ENCODE data around the gene TOMM6. TPM values are rescaled to one million over a fixed set of nuclear protein-coding genes. Genes with fewer than 3 reads are reported as not detected.
A peak's percentile ranks its signal among the peaks of the same experiment; 100 is the strongest.

The TOMM6 gene
- polyA plus RNA-seq, result 100 to 1,000 TPM; 179 to 226 TPM

DNA sequence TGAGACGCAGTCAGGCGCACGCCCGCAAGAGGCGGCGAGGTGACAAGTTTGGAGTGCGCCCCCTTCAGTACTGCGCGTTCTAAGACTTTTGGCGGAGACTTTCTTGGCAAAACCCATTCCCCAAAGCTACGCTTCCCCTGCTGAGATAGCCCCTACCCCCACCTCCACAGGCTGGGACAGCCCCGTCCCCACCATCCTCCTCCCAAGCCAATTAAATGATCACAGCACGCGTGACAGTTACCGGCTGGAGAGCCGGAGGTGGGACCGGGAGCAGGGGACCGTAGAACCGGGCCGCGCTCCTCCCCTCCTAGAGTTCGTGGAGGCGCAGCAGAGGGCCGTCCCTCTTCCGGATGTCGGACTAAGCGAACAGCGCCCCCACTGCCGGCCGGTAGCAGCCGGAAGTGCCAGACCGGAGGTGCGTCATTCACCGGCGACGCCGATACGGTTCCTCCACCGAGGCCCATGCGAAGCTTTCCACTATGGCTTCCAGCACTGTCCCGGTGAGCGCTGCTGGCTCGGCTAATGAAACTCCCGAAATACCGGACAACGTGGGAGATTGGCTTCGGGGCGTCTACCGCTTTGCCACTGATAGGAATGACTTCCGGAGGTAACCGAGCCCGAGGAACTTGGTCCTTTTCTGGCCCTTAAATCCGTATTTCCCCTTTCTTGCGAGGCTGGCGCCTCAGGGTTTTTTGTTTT lies at the start of gene TOMM6:
TOMM6 (plus strand) TSS at position 476 of the 699 bp plus-strand sequence; CDS start at position 480, 4 bp downstream.
- Histone ChIP-seq H3K4me3 (ENCODE audit: low read depth in 1 of 2, low read length in 2 of 2) (peak within 1 kb of the TSS; percentile 66 to 94), H3K9me3 (ENCODE audit: control insufficient read depth in 2 of 2, insufficient read depth in 1 of 2, low read depth in 1 of 2, low read length in 1 of 2) (no peaks in the 10 kb centered on the region), H3K27me3 (ENCODE audit: control insufficient read depth in 1 of 2, insufficient read depth in 2 of 2, low read length in 2 of 2) (no peaks in the 10 kb centered on the region), H3K27ac (ENCODE audit: low read depth in 2 of 2, low read length in 1 of 2) (peak within 1 kb of the TSS; percentile 97 to 99), H3K36me3 (ENCODE audit: control insufficient read depth in 2 of 2, insufficient read depth in 2 of 2, low read length in 1 of 2) (peaks cover 3 to 16% of the 10 kb centered on the region in 2 donors), H3K4me1 (ENCODE audit: control insufficient read depth in 2 of 2, insufficient read depth in 2 of 2, low read length in 1 of 2) (peaks cover 0 to 21% of the 10 kb centered on the region in 2 donors)
- WGBS, 2 donors, result 0 to 1% methylated on average over 55 of the region's 55 CpGs

DNA sequence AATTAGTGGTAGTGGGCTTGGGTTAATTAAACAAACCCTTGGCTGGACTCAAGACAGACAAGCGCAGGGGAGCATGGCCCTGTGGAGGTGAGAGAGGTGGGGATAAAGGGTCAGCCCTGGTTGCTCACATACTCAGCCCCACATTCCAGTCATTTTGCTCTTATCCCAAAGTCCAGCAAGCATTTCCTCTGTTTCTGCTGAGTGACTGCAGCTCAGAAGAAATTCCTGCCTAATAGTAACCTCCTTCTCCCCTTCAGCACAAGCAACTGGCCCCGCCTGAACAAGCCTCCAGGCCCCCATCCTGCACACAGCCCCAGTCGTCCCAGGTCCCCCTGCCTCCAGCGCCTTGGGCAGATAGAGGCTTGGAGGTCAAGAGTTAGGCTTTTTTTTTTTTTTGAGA lies 48.5 kb upstream of the TOMM6 start:
- H3K27me3 ChIP-seq (ENCODE audit: control insufficient read depth in 1 of 2, insufficient read depth in 2 of 2, low read length in 2 of 2), result no peaks in the 10 kb centered on the region
- no peaks in the 10 kb centered on the region for H3K36me3 ChIP-seq (ENCODE audit: control insufficient read depth in 2 of 2, insufficient read depth in 2 of 2, low read length in 1 of 2)
- 85 to 89% methylated on average over 4 of the region's 4 CpGs for WGBS, 2 donors
- H3K27ac ChIP-seq (ENCODE audit: low read depth in 2 of 2, low read length in 1 of 2), result no peak overlapping the region
- peaks cover 0 to 3% of the 10 kb centered on the region in 2 donors for H3K4me1 ChIP-seq (ENCODE audit: control insufficient read depth in 2 of 2, insufficient read depth in 2 of 2, low read length in 1 of 2)
- no peaks in the 10 kb centered on the region for H3K9me3 ChIP-seq (ENCODE audit: control insufficient read depth in 2 of 2, insufficient read depth in 1 of 2, low read depth in 1 of 2, low read length in 1 of 2)
- no peak overlapping the region for H3K4me3 ChIP-seq (ENCODE audit: low read depth in 1 of 2, low read length in 2 of 2)

GRCh38 chr6:41740366-41741162 lies 46.9 kb upstream of the TOMM6 start:
- Histone ChIP-seq H3K4me3 (ENCODE audit: low read depth in 1 of 2, low read length in 2 of 2) (no peak overlapping the region), H3K4me1 (ENCODE audit: control insufficient read depth in 2 of 2, insufficient read depth in 2 of 2, low read length in 1 of 2) (peaks cover 0 to 3% of the 10 kb centered on the region in 2 donors), H3K27me3 (ENCODE audit: control insufficient read depth in 1 of 2, insufficient read depth in 2 of 2, low read length in 2 of 2) (no peaks in the 10 kb centered on the region), H3K9me3 (ENCODE audit: control insufficient read depth in 2 of 2, insufficient read depth in 1 of 2, low read depth in 1 of 2, low read length in 1 of 2) (no peaks in the 10 kb centered on the region), H3K27ac (ENCODE audit: low read depth in 2 of 2, low read length in 1 of 2) (no peak overlapping the region), H3K36me3 (ENCODE audit: control insufficient read depth in 2 of 2, insufficient read depth in 2 of 2, low read length in 1 of 2) (no peaks in the 10 kb centered on the region)
- 83 to 84% methylated on average over 13 of the region's 13 CpGs for WGBS, 2 donors

GRCh38 chr6:41741625-41742490 lies 45.6 kb upstream of the TOMM6 start:
- Histone ChIP-seq H3K36me3 (ENCODE audit: control insufficient read depth in 2 of 2, insufficient read depth in 2 of 2, low read length in 1 of 2) (no peaks in the 10 kb centered on the region), H3K27ac (ENCODE audit: low read depth in 2 of 2, low read length in 1 of 2) (no peak overlapping the region), H3K4me3 (ENCODE audit: low read depth in 1 of 2, low read length in 2 of 2) (no peak overlapping the region), H3K4me1 (ENCODE audit: control insufficient read depth in 2 of 2, insufficient read depth in 2 of 2, low read length in 1 of 2) (no peaks in the 10 kb centered on the region), H3K9me3 (ENCODE audit: control insufficient read depth in 2 of 2, insufficient read depth in 1 of 2, low read depth in 1 of 2, low read length in 1 of 2) (no peaks in the 10 kb centered on the region), H3K27me3 (ENCODE audit: control insufficient read depth in 1 of 2, insufficient read depth in 2 of 2, low read length in 2 of 2) (no peaks in the 10 kb centered on the region)
- 81 to 87% methylated on average over 20 of the region's 20 CpGs for WGBS, 2 donors

DNA sequence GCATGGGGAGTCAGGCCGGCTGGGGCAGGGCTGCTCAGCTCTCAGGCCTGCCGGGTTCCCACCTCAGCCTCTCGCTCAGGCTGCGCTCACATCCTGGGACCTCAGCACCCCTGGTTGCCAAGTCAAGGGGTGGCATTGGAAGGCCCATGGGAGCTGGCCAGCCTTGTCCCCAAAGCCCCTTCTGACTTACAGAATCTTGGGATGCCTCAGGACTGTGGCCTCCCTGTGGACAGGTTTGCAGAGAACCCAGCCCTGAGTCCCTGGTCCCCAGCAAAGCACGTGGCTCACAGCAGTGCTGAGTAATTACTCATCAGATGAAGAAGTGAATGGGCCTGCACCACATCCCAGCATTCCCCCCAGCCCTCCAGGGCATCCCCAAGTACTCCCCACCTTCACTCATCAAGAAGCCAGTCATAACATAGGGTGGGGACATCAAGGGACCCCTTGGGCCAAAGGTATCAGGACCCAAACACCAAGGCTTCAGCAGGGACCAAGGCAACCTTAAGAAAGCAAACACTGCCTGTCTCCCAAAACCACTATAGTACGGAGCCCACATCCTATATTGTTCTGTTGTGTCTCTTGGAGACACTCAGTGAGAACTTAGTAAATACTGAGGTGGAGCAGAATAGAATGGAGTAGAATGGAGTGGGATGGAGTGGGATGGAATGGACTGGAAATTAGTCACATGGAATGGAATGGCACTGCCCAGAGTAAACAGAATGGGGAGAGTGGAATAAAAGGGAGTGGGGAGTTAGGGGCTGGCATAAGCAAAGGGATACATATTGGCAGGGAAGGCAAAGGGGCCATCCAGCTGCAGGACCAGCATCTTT lies 43.9 kb upstream of the TOMM6 start:
- no peaks in the 10 kb centered on the region for H3K4me1 ChIP-seq (ENCODE audit: control insufficient read depth in 2 of 2, insufficient read depth in 2 of 2, low read length in 1 of 2)
- no peaks in the 10 kb centered on the region for H3K27me3 ChIP-seq (ENCODE audit: control insufficient read depth in 1 of 2, insufficient read depth in 2 of 2, low read length in 2 of 2)
- no peaks in the 10 kb centered on the region for H3K36me3 ChIP-seq (ENCODE audit: control insufficient read depth in 2 of 2, insufficient read depth in 2 of 2, low read length in 1 of 2)
- WGBS, 2 donors, result 89 to 93% methylated on average over 6 of the region's 6 CpGs
- no peaks in the 10 kb centered on the region for H3K9me3 ChIP-seq (ENCODE audit: control insufficient read depth in 2 of 2, insufficient read depth in 1 of 2, low read depth in 1 of 2, low read length in 1 of 2)
- H3K27ac ChIP-seq (ENCODE audit: low read depth in 2 of 2, low read length in 1 of 2), result no peak overlapping the region
- H3K4me3 ChIP-seq (ENCODE audit: low read depth in 1 of 2, low read length in 2 of 2), result no peak overlapping the region

GRCh38 chr6:41744236-41744787 lies 43.2 kb upstream of the TOMM6 start:
- Histone ChIP-seq H3K4me1 (ENCODE audit: control insufficient read depth in 2 of 2, insufficient read depth in 2 of 2, low read length in 1 of 2) (no peaks in the 10 kb centered on the region), H3K27me3 (ENCODE audit: control insufficient read depth in 1 of 2, insufficient read depth in 2 of 2, low read length in 2 of 2) (no peaks in the 10 kb centered on the region), H3K9me3 (ENCODE audit: control insufficient read depth in 2 of 2, insufficient read depth in 1 of 2, low read depth in 1 of 2, low read length in 1 of 2) (no peaks in the 10 kb centered on the region), H3K36me3 (ENCODE audit: control insufficient read depth in 2 of 2, insufficient read depth in 2 of 2, low read length in 1 of 2) (no peaks in the 10 kb centered on the region), H3K27ac (ENCODE audit: low read depth in 2 of 2, low read length in 1 of 2) (no peak overlapping the region), H3K4me3 (ENCODE audit: low read depth in 1 of 2, low read length in 2 of 2) (no peak overlapping the region)
- WGBS, 2 donors, result 88 to 89% methylated on average over 7 of the region's 7 CpGs

GRCh38 chr6:41746107-41746506 lies 41.4 kb upstream of the TOMM6 start:
- Histone ChIP-seq H3K36me3 (ENCODE audit: control insufficient read depth in 2 of 2, insufficient read depth in 2 of 2, low read length in 1 of 2) (no peaks in the 10 kb centered on the region), H3K27ac (ENCODE audit: low read depth in 2 of 2, low read length in 1 of 2) (no peak overlapping the region), H3K27me3 (ENCODE audit: control insufficient read depth in 1 of 2, insufficient read depth in 2 of 2, low read length in 2 of 2) (no peaks in the 10 kb centered on the region), H3K4me3 (ENCODE audit: low read depth in 1 of 2, low read length in 2 of 2) (no peak overlapping the region), H3K4me1 (ENCODE audit: control insufficient read depth in 2 of 2, insufficient read depth in 2 of 2, low read length in 1 of 2) (no peaks in the 10 kb centered on the region), H3K9me3 (ENCODE audit: control insufficient read depth in 2 of 2, insufficient read depth in 1 of 2, low read depth in 1 of 2, low read length in 1 of 2) (no peaks in the 10 kb centered on the region)
- 80 to 89% methylated on average over 10 of the region's 10 CpGs for WGBS, 2 donors

GRCh38 chr6:41747256-41748101 lies 40.0 kb upstream of the TOMM6 start, which contains the start of gene PGC:
Gene PGC (minus strand): TSS chr6:41747397. CDS start chr6:41747334, 63 bp downstream.
- H3K9me3 ChIP-seq (ENCODE audit: control insufficient read depth in 2 of 2, insufficient read depth in 1 of 2, low read depth in 1 of 2, low read length in 1 of 2), result no peaks in the 10 kb centered on the region
- H3K4me1 ChIP-seq (ENCODE audit: control insufficient read depth in 2 of 2, insufficient read depth in 2 of 2, low read length in 1 of 2), result no peaks in the 10 kb centered on the region
- no peak within 1 kb of the TSS for H3K27ac ChIP-seq (ENCODE audit: low read depth in 2 of 2, low read length in 1 of 2)
- no peaks in the 10 kb centered on the region for H3K27me3 ChIP-seq (ENCODE audit: control insufficient read depth in 1 of 2, insufficient read depth in 2 of 2, low read length in 2 of 2)
- WGBS, 2 donors, result 77 to 83% methylated on average over 15 of the region's 15 CpGs
- H3K4me3 ChIP-seq (ENCODE audit: low read depth in 1 of 2, low read length in 2 of 2), result no peak within 1 kb of the TSS
- H3K36me3 ChIP-seq (ENCODE audit: control insufficient read depth in 2 of 2, insufficient read depth in 2 of 2, low read length in 1 of 2), result no peaks in the 10 kb centered on the region
